Stimulated activated CD8-positive, alpha-beta memory T cell treated with anti-CD3 and anti-CD28 coated beads, Interleukin-2, amount 100 ng/mL, for 1 hour (primary cell): ENCODE measurements around the gene OSTN.
"Not testable (repeated sequence)": the region's sequence is repeated elsewhere in the genome, so short reads cannot be mapped to it uniquely, and the experiment has no call there.

ENCODE experiments used
- DNase-seq, 2 donors: peaks; one replicate each; pipeline ENCODE4 v3.0.0-alpha.2; 2020; ENCODE audit warnings: low read depth in 2 of 2

Gene OSTN

GRCh38 chr3:191198932-191199331, at the start of gene OSTN:
Gene OSTN, plus strand, starts transcription at chr3:191199241. Its CDS starts 13,292 bp downstream, at chr3:191212533.
- no peak for DNase-seq

GRCh38 chr3:191151653-191152052, 47.4 kb upstream of the OSTN start:
- DNase-seq: no peak

- DNase-seq: no peak
Measured at GRCh38 chr3:191154827-191155226, 44.2 kb upstream of the OSTN start.

- no peak for DNase-seq
Measured at GRCh38 chr3:191158247-191158646, 40.8 kb upstream of the OSTN start.

- no peak for DNase-seq
Measured at GRCh38 chr3:191158815-191159214, 40.2 kb upstream of the OSTN start.

GRCh38 chr3:191165802-191166201, 33.2 kb upstream of the OSTN start:
- DNase-seq: no peak

- no peak for DNase-seq
Measured at GRCh38 chr3:191166368-191166767, 32.7 kb upstream of the OSTN start.

- no peak for DNase-seq
Measured at GRCh38 chr3:191169566-191169965, 29.5 kb upstream of the OSTN start.

- DNase-seq: no peak
Measured at GRCh38 chr3:191170097-191170496, 28.9 kb upstream of the OSTN start.

- DNase-seq: no peak
Measured at GRCh38 chr3:191175102-191175501, 23.9 kb upstream of the OSTN start.

GRCh38 chr3:191176038-191176785, 22.8 kb upstream of the OSTN start:
- no peak for DNase-seq

- not testable (repeated sequence) for DNase-seq
Measured at GRCh38 chr3:191185382-191185781, 13.7 kb upstream of the OSTN start.

- not testable (repeated sequence) for DNase-seq
Measured at GRCh38 chr3:191188246-191188645, 10.8 kb upstream of the OSTN start.

GRCh38 chr3:191192270-191192669, 6.8 kb upstream of the OSTN start:
- not testable (repeated sequence) for DNase-seq

GRCh38 chr3:191192941-191193340, 6.1 kb upstream of the OSTN start:
- no peak for DNase-seq

GRCh38 chr3:191197761-191198306, 1.2 kb upstream of the OSTN start:
- DNase-seq: no peak

GRCh38 chr3:191198480-191198879, 561 bp upstream of the OSTN start:
- no peak for DNase-seq

GRCh38 chr3:191210032-191210431, 11.0 kb downstream of the OSTN start:
- no peak for DNase-seq

GRCh38 chr3:191216510-191216909, 17.5 kb downstream of the OSTN start:
- DNase-seq: no peak

GRCh38 chr3:191217301-191217700, 18.3 kb downstream of the OSTN start:
- DNase-seq: no peak

GRCh38 chr3:191220908-191221307, 21.9 kb downstream of the OSTN start:
- DNase-seq: no peak

- DNase-seq: no peak
Measured at GRCh38 chr3:191221638-191222037, 22.6 kb downstream of the OSTN start.

GRCh38 chr3:191227541-191227940, 28.5 kb downstream of the OSTN start:
- no peak for DNase-seq

- no peak for DNase-seq
Measured at GRCh38 chr3:191234216-191234615, 35.2 kb downstream of the OSTN start.
